BLaER1 treated with 17β-estradiol and CSF1 and Interleukin-3, amounts not matched to agents 10 nM and 100 nM (cell line): Measurements from ENCODE around the gene CNEP1R1.

Source experiments
- H3K27ac ChIP-seq, 11 experiments: shearing (Covaris generic); formaldehyde crosslinking; 2 replicates each; pipeline ENCODE4 v1.8.1; 2022
- H3K27me3 ChIP-seq, 11 experiments: shearing (Covaris generic); formaldehyde crosslinking; 2 replicates each; pipeline ENCODE4 v1.8.1; 2022
- H3K36me3 ChIP-seq, 11 experiments: shearing (Covaris generic); formaldehyde crosslinking; 2 replicates each; pipeline ENCODE4 v1.8.1; 2022
- H3K4me1 ChIP-seq, 10 experiments: shearing (Covaris generic); formaldehyde crosslinking; 2 replicates each; pipeline ENCODE4 v1.8.1; 2022
- H3K4me2 ChIP-seq, 11 experiments: shearing (Covaris generic); formaldehyde crosslinking; 2 replicates each; pipeline ENCODE4 v1.8.1; 2022
- H3K4me3 ChIP-seq, 10 experiments: shearing (Covaris generic); formaldehyde crosslinking; 2 replicates each; pipeline ENCODE4 v1.8.1; 2022
- H3K9ac ChIP-seq, 11 experiments: shearing (Covaris generic); formaldehyde crosslinking; 2 replicates each; pipeline ENCODE4 v1.8.1; 2022
- H3K9me3 ChIP-seq, 11 experiments: shearing (Covaris generic); formaldehyde crosslinking; replicated peaks in 1 of 11; 2 replicates each; pipeline ENCODE4 v1.8.1; 2022
- H4K20me1 ChIP-seq, 11 experiments: shearing (Covaris generic); formaldehyde crosslinking; 2 replicates each; pipeline ENCODE4 v1.8.1; 2022
- Cebpa-rat ChIP-seq, 11 experiments: shearing (Covaris generic); IDR thresholded peaks; 2 replicates each; pipeline ENCODE4 v1.8.1; 2022

Gene CNEP1R1

GRCh38 chr16:50072730-50073129 lies 47.7 kb downstream of the CNEP1R1 start:
- Histone ChIP-seq H3K27me3 (no peaks in the 10 kb centered on the region), H3K27ac (no peak overlapping the region), H3K4me3 (no peak overlapping the region), H3K9ac (peak overlapping the region in 1 of 11 experiments; percentile 50; a peak in 1 of 22 replicates), H3K9me3 (no peaks in the 10 kb centered on the region), H3K36me3 (peaks cover 78 to 96% (median 88%) of the 10 kb centered on the region in 11 experiments), H3K4me1 (peaks cover 8 to 42% (median 10%) of the 10 kb centered on the region in 10 experiments), H3K4me2 (no peak overlapping the region), H4K20me1 (peaks cover 33 to 78% (median 54%) of the 10 kb centered on the region in 11 experiments; a peak in 21 of 22 replicates)
- TF ChIP-seq Cebpa-rat (IDR thresholded peaks at IDR 0.05) = no peak

DNA sequence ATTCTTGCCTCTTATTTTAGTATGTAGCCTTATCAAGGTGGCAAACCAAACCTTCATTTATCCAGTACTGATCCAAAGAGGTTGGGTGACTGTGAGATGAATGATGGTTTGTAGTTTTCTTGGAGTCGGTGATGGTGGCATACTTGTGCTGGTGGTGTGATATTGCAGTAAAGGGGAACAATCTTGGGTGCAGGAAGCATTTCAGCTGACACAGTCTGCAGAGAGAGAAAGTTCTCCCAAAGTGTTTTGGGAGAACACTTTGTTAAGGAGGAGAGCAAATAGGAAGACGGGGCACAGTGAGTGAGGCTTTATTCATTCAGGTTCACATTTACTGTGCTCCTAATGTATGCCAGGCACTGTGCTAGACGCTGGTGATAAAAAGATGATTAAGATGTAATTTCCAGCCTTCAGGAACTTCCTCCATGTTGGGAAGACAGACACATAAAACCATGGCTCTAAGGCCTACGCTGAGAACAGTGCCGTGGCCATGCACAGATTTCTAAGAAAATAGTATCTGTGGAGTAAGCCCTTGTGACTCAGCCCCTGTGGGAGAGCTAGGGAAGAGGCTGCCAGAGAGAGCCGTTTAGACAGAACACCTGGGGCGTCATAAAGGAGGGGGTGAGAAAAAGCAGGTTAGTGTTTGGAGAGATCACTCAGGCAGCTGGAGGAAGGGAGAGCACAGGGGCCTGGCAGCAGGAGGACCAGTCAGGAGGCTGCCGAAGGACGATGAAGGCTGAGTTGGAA lies 54.5 kb downstream of the CNEP1R1 start:
- peaks cover 3 to 71% (median 29%) of the 10 kb centered on the region in 11 experiments; a peak in 18 of 22 replicates for H4K20me1 ChIP-seq
- peak overlapping the region in 2 of 11 experiments; percentile 1 to 28; a peak in 2 of 22 replicates for H3K4me2 ChIP-seq
- 0 out of 22 replicates have a peak overlapping the region, but pooled peaks of 1 of the 11 experiments have one; percentile 39 for H3K9ac ChIP-seq
- H3K4me3 ChIP-seq = no peak overlapping the region
- TF ChIP-seq Cebpa-rat (IDR thresholded peaks at IDR 0.05) = no peak
- H3K4me1 ChIP-seq = peaks cover 0 to 18% (median 0%) of the 10 kb centered on the region in 10 experiments; a peak in 4 of 20 replicates
- H3K9me3 ChIP-seq = no peaks in the 10 kb centered on the region
- no peak overlapping the region for H3K27ac ChIP-seq
- no peaks in the 10 kb centered on the region for H3K27me3 ChIP-seq
- H3K36me3 ChIP-seq = peaks cover 91 to 100% (median 97%) of the 10 kb centered on the region in 11 experiments

GRCh38 chr16:50081428-50082018 lies 56.5 kb downstream of the CNEP1R1 start:
- TF ChIP-seq Cebpa-rat (IDR thresholded peaks at IDR 0.05) = no peak
- peaks cover 95 to 100% (median 99%) of the 10 kb centered on the region in 11 experiments for H3K36me3 ChIP-seq
- no peaks in the 10 kb centered on the region for H3K27me3 ChIP-seq

DNA sequence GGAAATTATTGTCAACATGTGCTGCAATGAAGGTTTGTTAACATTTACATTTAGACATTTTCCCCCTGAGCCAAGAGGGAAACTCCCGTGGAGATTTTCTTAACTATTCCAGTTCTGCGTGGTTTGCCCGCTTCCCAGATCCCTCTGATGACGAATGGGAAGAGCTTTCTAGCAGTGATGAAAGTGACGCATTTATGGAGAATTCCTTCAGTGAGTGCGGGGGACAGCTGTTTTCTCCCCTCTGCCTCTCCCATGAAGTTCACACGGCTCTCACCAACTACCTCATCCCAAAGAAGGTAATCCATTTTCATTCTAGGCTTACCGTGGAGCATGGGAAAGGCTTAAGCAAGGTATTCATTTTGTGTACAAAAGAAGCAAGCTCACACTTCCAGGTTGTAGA lies 59.0 kb downstream of the CNEP1R1 start:
- no peaks in the 10 kb centered on the region for H3K27me3 ChIP-seq
- no peak overlapping the region for H3K4me3 ChIP-seq
- no peak overlapping the region for H3K27ac ChIP-seq
- peaks cover 0 to 11% (median 0%) of the 10 kb centered on the region in 10 experiments; a peak in 4 of 20 replicates for H3K4me1 ChIP-seq
- peaks cover 97 to 100% (median 100%) of the 10 kb centered on the region in 11 experiments for H3K36me3 ChIP-seq
- no peak overlapping the region for H3K4me2 ChIP-seq
- H3K9ac ChIP-seq = no peak overlapping the region
- no peak for TF ChIP-seq Cebpa-rat (IDR thresholded peaks at IDR 0.05)
- H4K20me1 ChIP-seq = peaks cover 7 to 64% (median 35%) of the 10 kb centered on the region in 11 experiments; a peak in 19 of 22 replicates
- H3K9me3 ChIP-seq = no peaks in the 10 kb centered on the region

More at GRCh38 chr16:50081428-50082018, 56.5 kb downstream of the CNEP1R1 start:
- Histone ChIP-seq H3K27ac (no peak overlapping the region), H3K4me2 (no peak overlapping the region), H3K9ac (no peak overlapping the region), H3K4me1 (peaks cover 0 to 18% (median 0%) of the 10 kb centered on the region in 10 experiments; a peak in 4 of 20 replicates), H4K20me1 (peaks cover 3 to 59% (median 33%) of the 10 kb centered on the region in 11 experiments; a peak in 18 of 22 replicates), H3K9me3 (no peaks in the 10 kb centered on the region), H3K4me3 (no peak overlapping the region)

DNA sequence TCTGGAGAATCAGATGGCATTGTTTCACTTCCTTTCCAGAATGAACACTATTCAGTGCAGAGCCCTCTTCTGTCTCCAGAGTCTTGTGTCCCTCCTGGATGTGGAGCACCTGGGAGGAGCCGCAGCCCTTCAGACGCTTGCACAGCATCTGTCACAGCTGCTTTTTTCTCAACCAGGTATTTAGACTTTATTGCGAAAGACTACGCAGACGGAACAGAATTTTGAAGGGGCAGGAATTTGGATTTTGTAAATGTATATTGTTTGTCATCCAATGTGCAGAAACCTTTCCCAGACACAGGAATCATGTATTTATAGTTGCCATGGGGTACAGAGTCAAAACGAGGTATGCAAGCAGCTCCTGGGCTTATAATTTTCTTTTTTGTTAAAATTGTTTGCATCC lies 61.2 kb downstream of the CNEP1R1 start:
- Histone ChIP-seq H3K4me3 (no peak overlapping the region), H4K20me1 (peaks cover 4 to 42% (median 17%) of the 10 kb centered on the region in 11 experiments; a peak in 17 of 22 replicates), H3K36me3 (peaks cover 97 to 100% (median 99%) of the 10 kb centered on the region in 11 experiments), H3K4me1 (no peaks in the 10 kb centered on the region), H3K27ac (no peak overlapping the region), H3K4me2 (no peak overlapping the region), H3K9me3 (no peaks in the 10 kb centered on the region), H3K9ac (no peak overlapping the region), H3K27me3 (no peaks in the 10 kb centered on the region)
- peak in 4 of 11 experiments; percentile 12 to 64 (median 36); a peak in 4 of 22 replicates for TF ChIP-seq Cebpa-rat (IDR thresholded peaks at IDR 0.05)
